GM12892 (cell line): ENCODE results near the gene DCAKD.

ENCODE experiments used
- DNase-seq: peaks from one replicate; pipeline ENCODE4 v3.0.0; 2011; ENCODE audit not compliant: insufficient read length
- FAIRE-seq: peaks from 2 replicates; lab custom pipeline; 2011; peaks lifted over from hg19 to GRCh38; lab: Jason Lieb, UNC
- POLR2A ChIP-seq: IDR thresholded peaks from 2 replicates; pipeline ENCODE4 v1.6.1; 2011; ENCODE audit warnings: low read depth, low read length, control low read depth
- POLR2AphosphoS5 ChIP-seq: IDR thresholded peaks from 2 replicates; pipeline ENCODE4 v1.6.1; 2011; ENCODE audit warnings: low read depth, low read length, control low read depth
- TAF1 ChIP-seq: IDR thresholded peaks from 2 replicates; pipeline ENCODE4 v1.6.1; 2011; ENCODE audit warnings: low read depth, mild to moderate bottlenecking, control low read depth, low read length, borderline replicate concordance

The DCAKD gene

GRCh38 chr17:44977814-44978550 lies 73.5 kb downstream of the DCAKD start:
- TF ChIP-seq POLR2A: no peak
- TF ChIP-seq POLR2AphosphoS5: no peak
- DNase-seq: no peak
- no peak for FAIRE-seq

- TF ChIP-seq POLR2AphosphoS5 (no peak), TAF1 (no peak), POLR2A (no peak)
- no peak for DNase-seq
- no peak for FAIRE-seq
Measured at GRCh38 chr17:44977065-44977464, 74.4 kb downstream of the DCAKD start.

GRCh38 chr17:44976206-44976605 lies 75.2 kb downstream of the DCAKD start:
- no peak for FAIRE-seq
- no peak for TF ChIP-seq POLR2A
- TF ChIP-seq POLR2AphosphoS5: no peak
- no peak for TF ChIP-seq TAF1
- no peak for DNase-seq
